Karpas-422 (cell line): ENCODE data around the gene SLC8A2. TPM values are rescaled to one million over a fixed set of nuclear protein-coding genes. Genes with fewer than 3 reads are reported as not detected.
A peak's percentile ranks its signal among the peaks of the same experiment; 100 is the strongest.

Experiments used
- DNase-seq: peaks from one replicate; pipeline ENCODE4 v3.0.0-alpha.2; 2015
- H2AFZ ChIP-seq: fragments of 200-600 bp; sonication (generic); 2 replicates; pipeline ENCODE4 v1.6.1; 2014; ENCODE audit warnings: antibody characterized with exemption, low read length, mixed read lengths
- H3K27ac ChIP-seq: fragments of 200-600 bp; sonication (generic); 2 replicates; pipeline ENCODE4 v1.5.1; 2014; ENCODE audit warnings: mild to moderate bottlenecking, low read length, moderate library complexity
- H3K27me3 ChIP-seq: fragments of 200-600 bp; sonication (generic); 2 replicates; pipeline ENCODE4 v1.6.1; 2014; ENCODE audit warnings: low read length, mixed read lengths
- H3K36me3 ChIP-seq: fragments of 200-600 bp; sonication (generic); 2 replicates; pipeline ENCODE4 v1.6.1; 2014; ENCODE audit warnings: low read length, mixed read lengths; ENCODE audit not compliant: insufficient read depth
- H3K4me1 ChIP-seq: fragments of 200-600 bp; sonication (generic); 2 replicates; pipeline ENCODE4 v1.6.1; 2014; ENCODE audit warnings: mild to moderate bottlenecking, low read length, mixed read lengths
- H3K4me2 ChIP-seq: fragments of 200-600 bp; sonication (generic); 2 replicates; pipeline ENCODE4 v1.6.1; 2014; ENCODE audit warnings: low read length, low read depth, mild to moderate bottlenecking; ENCODE audit not compliant: poor library complexity, severe bottlenecking
- H3K4me3 ChIP-seq: fragments of 200-600 bp; sonication (generic); 2 replicates; pipeline ENCODE4 v1.5.1; 2014; ENCODE audit warnings: mild to moderate bottlenecking, antibody characterized with exemption, low read length, mixed read lengths
- H3K79me2 ChIP-seq: fragments of 200-600 bp; sonication (generic); 2 replicates; pipeline ENCODE4 v1.6.1; 2014; ENCODE audit warnings: mild to moderate bottlenecking, low read length, mixed read lengths
- H3K9ac ChIP-seq: fragments of 200-600 bp; sonication (generic); 2 replicates; pipeline ENCODE4 v1.6.0; 2014; ENCODE audit warnings: low read length
- H3K9me2 ChIP-seq: fragments of 200-600 bp; sonication (generic), shearing (Covaris generic); replicated peaks from 2 replicates; pipeline ENCODE4 v1.6.0; 2014; ENCODE audit warnings: mild to moderate bottlenecking, low read length, moderate library complexity; ENCODE audit not compliant: insufficient read depth
- H3K9me3 ChIP-seq: fragments of 300-700, 200-600 bp; sonication (generic); 2 replicates; pipeline ENCODE4 v1.6.1; 2014; ENCODE audit warnings: low read length, mixed read lengths
- H4K20me1 ChIP-seq: fragments of 200-600 bp; sonication (generic); 2 replicates; pipeline ENCODE4 v1.6.1; 2014; ENCODE audit warnings: mild to moderate bottlenecking, antibody characterized with exemption, low read length, low read depth; ENCODE audit not compliant: insufficient read depth
- total RNA-seq: library from RNA; depleted of rRNA; stranded (reverse); fragments of >200 nt; shearing (Covaris generic); gene quantifications from 2 replicates; pipeline ENCODE4 v1.2.3, GENCODE V29; 2014; ENCODE audit warnings: low replicate concordance

Gene SLC8A2
- total RNA-seq, 1 experiment from 2014 or later = not detected

- Histone ChIP-seq H3K27me3 (no peaks in the 10 kb centered on the region), H2AFZ (no peak overlapping the region), H3K27ac (no peak overlapping the region), H3K9me2 (no peaks in the 10 kb centered on the region), H3K36me3 (no peaks in the 10 kb centered on the region), H3K9ac (no peak overlapping the region), H3K4me2 (no peak overlapping the region), H4K20me1 (peaks cover 4% of the 10 kb centered on the region; the same call in 1 of the 2 replicates), H3K9me3 (no peaks in the 10 kb centered on the region), H3K79me2 (no peaks in the 10 kb centered on the region), H3K4me3 (no peak overlapping the region), H3K4me1 (no peaks in the 10 kb centered on the region)
- no peak for DNase-seq
Observed at GRCh38 chr19:47421844-47422395, 49.8 kb downstream of the SLC8A2 start.

GRCh38 chr19:47421244-47421786 lies 50.4 kb downstream of the SLC8A2 start:
- no peaks in the 10 kb centered on the region for H3K9me2 ChIP-seq
- peaks cover 4% of the 10 kb centered on the region; the same call in 1 of the 2 replicates for H4K20me1 ChIP-seq
- H3K4me3 ChIP-seq = no peak overlapping the region
- H3K27me3 ChIP-seq = no peaks in the 10 kb centered on the region
- no peak overlapping the region for H3K4me2 ChIP-seq
- H3K9me3 ChIP-seq = no peaks in the 10 kb centered on the region
- no peaks in the 10 kb centered on the region for H3K36me3 ChIP-seq
- H3K9ac ChIP-seq = no peak overlapping the region
- H3K79me2 ChIP-seq = no peaks in the 10 kb centered on the region
- DNase-seq = no peak
- no peaks in the 10 kb centered on the region for H3K4me1 ChIP-seq
- no peak overlapping the region for H3K27ac ChIP-seq
- H2AFZ ChIP-seq = no peak overlapping the region

GRCh38 chr19:47419789-47420188 lies 51.9 kb downstream of the SLC8A2 start:
- Histone ChIP-seq H3K9me2 (no peaks in the 10 kb centered on the region), H3K27me3 (no peaks in the 10 kb centered on the region), H2AFZ (no peak overlapping the region), H3K79me2 (no peaks in the 10 kb centered on the region), H3K4me2 (no peak overlapping the region), H3K4me1 (no peaks in the 10 kb centered on the region), H3K36me3 (no peaks in the 10 kb centered on the region), H3K4me3 (no peak overlapping the region), H3K27ac (no peak overlapping the region), H4K20me1 (peaks cover 4% of the 10 kb centered on the region; the same call in 1 of the 2 replicates), H3K9me3 (no peaks in the 10 kb centered on the region), H3K9ac (no peak overlapping the region)
- DNase-seq = no peak

GRCh38 chr19:47419030-47419783 lies 52.5 kb downstream of the SLC8A2 start, which contains the start of gene MEIS3:
Gene MEIS3, minus strand, starts transcription at chr19:47419527. Its CDS starts 446 bp downstream, at chr19:47419081.
- peak within 1 kb of the TSS; percentile 52; the same call in 1 of the 2 replicates for H3K4me3 ChIP-seq
- peaks cover 4% of the 10 kb centered on the region; the same call in 1 of the 2 replicates for H4K20me1 ChIP-seq
- no peaks in the 10 kb centered on the region for H3K4me1 ChIP-seq
- H3K79me2 ChIP-seq = no peaks in the 10 kb centered on the region
- H2AFZ ChIP-seq = no peak within 1 kb of the TSS
- no peak for DNase-seq
- H3K27ac ChIP-seq = no peak within 1 kb of the TSS
- no peaks in the 10 kb centered on the region for H3K9me2 ChIP-seq
- no peaks in the 10 kb centered on the region for H3K36me3 ChIP-seq
- H3K4me2 ChIP-seq = peak within 1 kb of the TSS; percentile 47
- no peaks in the 10 kb centered on the region for H3K9me3 ChIP-seq
- peak within 1 kb of the TSS; percentile 50; the same call in 1 of the 2 replicates for H3K9ac ChIP-seq
- H3K27me3 ChIP-seq = no peaks in the 10 kb centered on the region

- Histone ChIP-seq H3K4me2 (peak overlapping the region; percentile 47), H3K4me1 (no peaks in the 10 kb centered on the region), H3K36me3 (no peaks in the 10 kb centered on the region), H3K9me2 (no peaks in the 10 kb centered on the region), H4K20me1 (peaks cover 4% of the 10 kb centered on the region; the same call in 1 of the 2 replicates), H3K9ac (peak overlapping the region; percentile 50; the same call in 1 of the 2 replicates), H3K27me3 (no peaks in the 10 kb centered on the region), H3K27ac (no peak overlapping the region), H3K9me3 (no peaks in the 10 kb centered on the region), H3K79me2 (no peaks in the 10 kb centered on the region), H3K4me3 (peak overlapping the region; percentile 52; the same call in 1 of the 2 replicates), H2AFZ (no peak overlapping the region)
- DNase-seq = no peak
Observed at GRCh38 chr19:47418692-47419029, 53.0 kb downstream of the SLC8A2 start.

GRCh38 chr19:47417746-47418691 lies 53.7 kb downstream of the SLC8A2 start:
- Histone ChIP-seq H3K9me3 (no peaks in the 10 kb centered on the region), H3K36me3 (no peaks in the 10 kb centered on the region), H3K9ac (0 out of 2 replicates have a peak overlapping the region, but pooled peaks have one; percentile 50), H3K27ac (no peak overlapping the region), H3K27me3 (no peaks in the 10 kb centered on the region), H3K4me2 (no peak overlapping the region), H3K79me2 (no peaks in the 10 kb centered on the region), H3K4me3 (peak overlapping the region; percentile 52; the same call in 1 of the 2 replicates), H3K9me2 (no peaks in the 10 kb centered on the region), H3K4me1 (no peaks in the 10 kb centered on the region), H4K20me1 (peaks cover 4% of the 10 kb centered on the region; the same call in 1 of the 2 replicates), H2AFZ (no peak overlapping the region)
- DNase-seq = no peak

GRCh38 chr19:47417107-47417745 lies 54.5 kb downstream of the SLC8A2 start:
- Histone ChIP-seq H3K9ac (no peak overlapping the region), H3K36me3 (no peaks in the 10 kb centered on the region), H3K9me2 (no peaks in the 10 kb centered on the region), H3K79me2 (no peaks in the 10 kb centered on the region), H3K4me2 (no peak overlapping the region), H3K9me3 (no peaks in the 10 kb centered on the region), H3K4me3 (no peak overlapping the region), H3K27ac (no peak overlapping the region), H3K4me1 (no peaks in the 10 kb centered on the region), H2AFZ (no peak overlapping the region), H4K20me1 (peaks cover 4% of the 10 kb centered on the region; the same call in 1 of the 2 replicates), H3K27me3 (no peaks in the 10 kb centered on the region)
- no peak for DNase-seq
